Loucy (cell line): Measurements from ENCODE around the gene GLMN.

Experiments
- EZH2phosphoT487 ChIP-seq: fragments of 200-600 bp; IDR thresholded peaks from 2 replicates; pipeline ENCODE4 v1.6.1; 2018; ENCODE audit warnings: antibody characterized with exemption, mild to moderate bottlenecking, moderate library complexity, borderline replicate concordance
- TF ChIP-seq, protein P1 (sequence below): fragments of 200-600 bp; sonication (generic); conservative IDR thresholded peaks from 2 replicates; pipeline ENCODE4 v1.5.1; 2014; ENCODE audit warnings: mild to moderate bottlenecking, antibody characterized with exemption, low read length

DNA sequence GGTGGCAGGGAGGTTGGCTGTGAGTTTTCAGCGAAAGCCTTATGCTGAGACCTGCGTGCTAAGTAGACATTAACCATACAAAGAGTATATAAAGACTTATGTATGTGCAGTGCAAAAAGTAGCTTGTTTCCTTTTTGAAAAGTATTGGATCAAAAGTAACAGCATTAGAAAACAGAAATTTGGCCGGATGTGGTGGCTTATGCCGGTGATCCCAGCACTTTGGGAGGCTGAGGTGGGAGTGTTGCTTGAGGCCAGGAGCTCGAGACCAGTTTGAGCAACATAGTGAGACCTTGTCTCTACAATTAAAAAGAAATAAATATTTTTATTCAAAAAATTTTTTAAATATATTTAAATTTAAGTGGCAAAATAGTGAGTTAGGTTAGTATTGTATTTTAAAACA is 2.2 kb upstream of the GLMN start:
- TF ChIP-seq, protein P1, sequence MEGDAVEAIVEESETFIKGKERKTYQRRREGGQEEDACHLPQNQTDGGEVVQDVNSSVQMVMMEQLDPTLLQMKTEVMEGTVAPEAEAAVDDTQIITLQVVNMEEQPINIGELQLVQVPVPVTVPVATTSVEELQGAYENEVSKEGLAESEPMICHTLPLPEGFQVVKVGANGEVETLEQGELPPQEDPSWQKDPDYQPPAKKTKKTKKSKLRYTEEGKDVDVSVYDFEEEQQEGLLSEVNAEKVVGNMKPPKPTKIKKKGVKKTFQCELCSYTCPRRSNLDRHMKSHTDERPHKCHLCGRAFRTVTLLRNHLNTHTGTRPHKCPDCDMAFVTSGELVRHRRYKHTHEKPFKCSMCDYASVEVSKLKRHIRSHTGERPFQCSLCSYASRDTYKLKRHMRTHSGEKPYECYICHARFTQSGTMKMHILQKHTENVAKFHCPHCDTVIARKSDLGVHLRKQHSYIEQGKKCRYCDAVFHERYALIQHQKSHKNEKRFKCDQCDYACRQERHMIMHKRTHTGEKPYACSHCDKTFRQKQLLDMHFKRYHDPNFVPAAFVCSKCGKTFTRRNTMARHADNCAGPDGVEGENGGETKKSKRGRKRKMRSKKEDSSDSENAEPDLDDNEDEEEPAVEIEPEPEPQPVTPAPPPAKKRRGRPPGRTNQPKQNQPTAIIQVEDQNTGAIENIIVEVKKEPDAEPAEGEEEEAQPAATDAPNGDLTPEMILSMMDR = no peak
- TF ChIP-seq EZH2phosphoT487 = no peak
